HCT116 (cell line): Measurements from ENCODE around the gene TOP1. TPM values are rescaled to one million over a fixed set of nuclear protein-coding genes. Genes with fewer than 3 reads are reported as not detected.

Experiments used
- ATAC-seq: fragments of 200-7000 bp; cut with Tn5 transposase; 2 replicates; pipeline ENCODE4 v1.9.1; 2020; ENCODE audit warnings: mild to moderate bottlenecking, moderate library complexity
- BruUV-seq: library from RNA; stranded (reverse); fragments of 400-500 nt; replicated peaks from 2 replicates; lab custom pipeline; 2021; lab: Mats Ljungman, UMichigan
- CTCF ChIA-PET: fragments of 300-600 bp; sonication (Branson Sonifier 250); formaldehyde crosslinking; loops from one replicate; lab custom pipeline; 2021; ENCODE audit warnings: antibody characterized with exemption; lab: Charles Lee
- POLR2A ChIA-PET: fragments of 300-600, 350-600 bp; sonication (Branson Sonifier 250); formaldehyde crosslinking; loops from one replicate; lab custom pipeline; 2021; ENCODE audit warnings: antibody characterized with exemption; lab: Charles Lee
- RAD21 ChIA-PET, 2 experiments: fragments of 300-600 bp; sonication (Branson Sonifier 250); formaldehyde crosslinking; loops; one replicate each; lab custom pipeline; 2023; ENCODE audit warnings: low total read pairs in 2 of 2; ENCODE audit not compliant: uncharacterized antibody in 2 of 2, unreplicated experiment in 2 of 2, low non-redundant PET in 1 of 2; lab: Charles Lee
- DNase-seq: peaks from one replicate; pipeline ENCODE4 v3.0.0-alpha.2; 2010; ENCODE audit warnings: low read depth, low spot score
- H2AFZ ChIP-seq: fragments of 200-600 bp; shearing (Covaris generic), sonication (generic); 2 replicates; pipeline ENCODE4 v1.6.1; 2017; ENCODE audit warnings: low read depth, mixed run types, mixed read lengths, antibody characterized with exemption, low read length; ENCODE audit not compliant: poor library complexity, severe bottlenecking
- H3K27ac ChIP-seq: 2 replicates; pipeline ENCODE4 v1.5.1; 2012; ENCODE audit warnings: low read depth, low read length
- H3K27me3 ChIP-seq: fragments of 200-600 bp; sonication (generic); 2 replicates; pipeline ENCODE4 v1.6.1; 2016; ENCODE audit warnings: mixed run types, low read length, mixed read lengths; ENCODE audit not compliant: insufficient read depth
- H3K36me3 ChIP-seq, 2 experiments: fragments of 200-500 bp in 1 of 2; fragments of 200-600 bp in 1 of 2; sonication (Bioruptor generic) in 1 of 2; sonication (generic) in 1 of 2; 2 replicates each; pipeline versions ENCODE4 v1.5.1 to v1.6.1; 2014 to 2016; ENCODE audit warnings: low read length in 2 of 2, inconsistent platforms in 1 of 2, mixed read lengths in 1 of 2, mixed run types in 1 of 2; ENCODE audit not compliant: insufficient read depth in 2 of 2, control insufficient read depth in 1 of 2
- H3K4me1 ChIP-seq, 2 experiments: fragments of 200-600 bp in 1 of 2; sonication (generic) in 1 of 2; 2 replicates each; pipeline versions ENCODE4 v1.5.1 to v1.6.1; 2012 to 2017; ENCODE audit warnings: low read length in 2 of 2, inconsistent platforms in 1 of 2, mild to moderate bottlenecking in 1 of 2, mixed read lengths in 1 of 2, mixed run types in 1 of 2, moderate library complexity in 1 of 2; ENCODE audit not compliant: insufficient read depth in 2 of 2, control insufficient read depth in 1 of 2
- H3K4me2 ChIP-seq: fragments of 200-600 bp; sonication (generic); 2 replicates; pipeline ENCODE4 v1.6.1; 2017; ENCODE audit warnings: mixed run types, low read length, mixed read lengths
- H3K4me3 ChIP-seq, 2 experiments: fragments of 200-600 bp in 1 of 2; sonication (generic) in 1 of 2; replicated peaks in 1 of 2; 2 replicates each; pipeline ENCODE4 v1.5.1; 2011 to 2016; ENCODE audit warnings: low read length in 2 of 2, control low read depth in 1 of 2, low read depth in 1 of 2, mild to moderate bottlenecking in 1 of 2, mixed read lengths in 1 of 2, mixed run types in 1 of 2
- H3K79me2 ChIP-seq: fragments of 200-600 bp; sonication (generic); 2 replicates; pipeline ENCODE4 v1.6.1; 2017; ENCODE audit warnings: mild to moderate bottlenecking, mixed run types, low read length, moderate library complexity, mixed read lengths; ENCODE audit not compliant: insufficient read depth
- H3K9ac ChIP-seq: fragments of 200-600 bp; sonication (generic); 2 replicates; pipeline ENCODE4 v1.6.1; 2016; ENCODE audit warnings: low read length, mixed read lengths
- H3K9me2 ChIP-seq: fragments of 200-600 bp; sonication (generic), shearing (Covaris generic); 2 replicates; pipeline ENCODE4 v1.6.1; 2017; ENCODE audit warnings: mixed run types, mild to moderate bottlenecking, moderate library complexity; ENCODE audit not compliant: insufficient read depth
- H3K9me3 ChIP-seq, 2 experiments: fragments of 200-500 bp in 1 of 2; fragments of 200-600 bp in 1 of 2; sonication (Bioruptor generic) in 1 of 2; sonication (generic) in 1 of 2; 2 replicates each; pipeline ENCODE4 v1.6.1; 2014 to 2017; ENCODE audit warnings: low read length in 2 of 2, mixed read lengths in 2 of 2, inconsistent platforms in 1 of 2, low read depth in 1 of 2, mild to moderate bottlenecking in 1 of 2, mixed run types in 1 of 2, moderate library complexity in 1 of 2; ENCODE audit not compliant: control insufficient read depth in 1 of 2, insufficient read depth in 1 of 2
- H4K20me1 ChIP-seq: fragments of 200-600 bp; sonication (generic), shearing (Covaris generic); 2 replicates; pipeline ENCODE4 v1.6.1; 2017; ENCODE audit warnings: mixed run types, mild to moderate bottlenecking, moderate library complexity; ENCODE audit not compliant: insufficient read depth
- CBX3 ChIP-seq: IDR thresholded peaks from 2 replicates; pipeline ENCODE4 v1.6.1; 2012; ENCODE audit warnings: low read depth
- ELF1 ChIP-seq: IDR thresholded peaks from 2 replicates; pipeline ENCODE4 v1.6.1; 2012; ENCODE audit warnings: low read depth, borderline replicate concordance
- EZH2phosphoT487 ChIP-seq: fragments of 200-600 bp; IDR thresholded peaks from 2 replicates; pipeline ENCODE4 v1.6.1; 2018; ENCODE audit warnings: antibody characterized with exemption, borderline replicate concordance
- REST ChIP-seq: IDR thresholded peaks from 2 replicates; pipeline ENCODE4 v1.6.1; 2012; ENCODE audit warnings: low read depth
- SIN3A ChIP-seq: IDR thresholded peaks from 2 replicates; pipeline ENCODE4 v1.6.1; 2012; ENCODE audit warnings: low read depth
- SP1 ChIP-seq: IDR thresholded peaks from 2 replicates; pipeline ENCODE4 v1.6.1; 2012; ENCODE audit warnings: low read depth
- SRF ChIP-seq: IDR thresholded peaks from 2 replicates; pipeline ENCODE4 v1.6.1; 2012; ENCODE audit warnings: low read depth
- YY1 ChIP-seq: IDR thresholded peaks from 2 replicates; pipeline ENCODE4 v1.6.1; 2011; ENCODE audit warnings: low read length, low read depth, moderate library complexity, mild to moderate bottlenecking; ENCODE audit not compliant: insufficient replicate concordance; ENCODE audit errors: extremely low read depth
- ZFX ChIP-seq: fragments of 450-650 bp; IDR thresholded peaks from 2 replicates; pipeline ENCODE4 v1.6.1; 2017
- ZNF274 ChIP-seq: fragments of 200-500 bp; sonication (Bioruptor generic); IDR thresholded peaks from 2 replicates; pipeline ENCODE4 v1.6.1; 2014; ENCODE audit warnings: mild to moderate bottlenecking, low read depth, low read length, inconsistent platforms
- intact Hi-C: fragments of 100-400 bp; cut with micrococcal nuclease; formaldehyde crosslinking; loops from 2 replicates; pipeline ENCODE4 v1.10.0; 2022
- total RNA-seq: library from RNA; stranded (reverse); gene quantifications from one replicate; pipeline ENCODE4 v1.2.1, GENCODE V29; 2021; ENCODE audit not compliant: unreplicated experiment

The TOP1 gene
- total RNA-seq, 1 experiment from 2014 or later, result 190 TPM

- Histone ChIP-seq H3K4me1 (peaks cover 28 to 68% of the 10 kb centered on the region in 2 experiments), H3K4me3 (no peak overlapping the region), H4K20me1 (peaks cover 60% of the 10 kb centered on the region), H3K36me3 (peaks cover 0 to 21% of the 10 kb centered on the region in 2 experiments; a peak in 1 of 4 replicates), H3K9me3 (no peaks in the 10 kb centered on the region), H3K27ac (no peak overlapping the region), H3K4me2 (no peak overlapping the region), H2AFZ (no peak overlapping the region), H3K9ac (no peak overlapping the region), H3K27me3 (no peaks in the 10 kb centered on the region), H3K9me2 (no peaks in the 10 kb centered on the region), H3K79me2 (peaks cover 100% of the 10 kb centered on the region)
- RAD21 ChIA-PET, result no interaction called here
- POLR2A ChIA-PET, result interaction anchor here (1.0 to 1.8 kb wide), 3 partner anchors 8 to 53 kb away, joined by 3 to 9 read pairs (median 5); no protein-coding TSS in a partner anchor
- ATAC-seq, result no peak
- no peak for DNase-seq
- intact Hi-C loops, result loop anchor here (5.0 kb wide), 1 partner anchor 53 kb away; no protein-coding TSS in a partner anchor
- no TSS peak for BruUV-seq
- TF ChIP-seq SRF, result no peak
- no peak for TF ChIP-seq CBX3
- no peak for TF ChIP-seq EZH2phosphoT487
- no peak for TF ChIP-seq ZNF274
- TF ChIP-seq SP1, result no peak
- TF ChIP-seq ZFX, result no peak
- CTCF ChIA-PET, result interaction anchor here (1.6 kb wide), 1 partner anchor 55 kb away, joined by 7 read pairs; no protein-coding TSS in a partner anchor
These were observed 17.0 kb downstream of the TOP1 start for GRCh38 chr20:41045671-41046070.

DNA sequence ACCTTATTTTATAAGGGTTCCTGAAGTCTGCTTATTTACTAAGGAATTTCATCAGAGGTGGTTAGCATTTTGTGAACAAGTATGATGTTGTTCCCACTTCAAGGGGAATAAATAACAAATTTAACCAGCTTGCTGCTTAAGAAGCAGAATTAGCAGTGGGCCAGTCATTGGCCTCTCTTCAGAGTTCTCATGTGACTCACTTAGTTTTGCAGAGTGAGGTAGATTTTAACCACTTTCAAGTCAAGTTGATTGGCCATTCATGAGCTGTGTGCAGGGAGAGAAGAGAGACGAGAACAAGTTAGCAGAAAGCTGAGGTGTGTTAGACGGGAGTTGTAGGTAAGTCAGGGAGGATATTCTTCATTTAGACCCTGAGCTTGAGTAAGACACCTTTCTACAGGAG lies 18.1 kb downstream of the TOP1 start:
- TF ChIP-seq SRF (no peak), SIN3A (no peak), YY1 (no peak), CBX3 (no peak), SP1 (no peak), ELF1 (no peak), REST (no peak)
- TF ChIP-seq, all 23 proteins: peak for 0
- ChIA-PET POLR2A (interaction anchor here (1.2 to 1.8 kb wide), 3 partner anchors 9 to 54 kb away, joined by 3 to 9 read pairs (median 5); no protein-coding TSS in a partner anchor), CTCF (interaction anchor here (1.6 kb wide), 1 partner anchor 56 kb away, joined by 7 read pairs; no protein-coding TSS in a partner anchor), RAD21 (no interaction called here)
- no peak overlapping the region for H2AFZ ChIP-seq
- no TSS peak for BruUV-seq
- H3K27me3 ChIP-seq, result no peaks in the 10 kb centered on the region
- H3K36me3 ChIP-seq, result peaks cover 0 to 17% of the 10 kb centered on the region in 2 experiments; a peak in 1 of 4 replicates
- intact Hi-C loops, result loop anchor here (5.0 kb wide), 1 partner anchor 54 kb away; no protein-coding TSS in a partner anchor
- no peak overlapping the region for H3K4me3 ChIP-seq
- H4K20me1 ChIP-seq, result peaks cover 67% of the 10 kb centered on the region
- H3K9me2 ChIP-seq, result no peaks in the 10 kb centered on the region
- peaks cover 28 to 75% of the 10 kb centered on the region in 2 experiments for H3K4me1 ChIP-seq
- no peaks in the 10 kb centered on the region for H3K9me3 ChIP-seq
- H3K9ac ChIP-seq, result no peak overlapping the region
- H3K79me2 ChIP-seq, result peaks cover 100% of the 10 kb centered on the region
- DNase-seq (no peak), ATAC-seq (no peak)
- peak overlapping the region; percentile 49 for H3K4me2 ChIP-seq
- H3K27ac ChIP-seq, result no peak overlapping the region
